H1 (cell line): ENCODE data around the gene SPATA13. TPM values are rescaled to one million over a fixed set of nuclear protein-coding genes. Genes with fewer than 3 reads are reported as not detected.

Experiments
- ASH2L ChIP-seq: fragments of 200-600, 300-600 bp; sonication (generic); IDR thresholded peaks from one replicate; pipeline ENCODE4 v1.7.1; 2017; ENCODE audit warnings: low read length
- BACH1 ChIP-seq: IDR thresholded peaks from 2 replicates; pipeline ENCODE4 v1.6.1; 2012; ENCODE audit warnings: low read length, improper control_type of control experiment
- CBX5 ChIP-seq: fragments of 300-800, 300-1000 bp; sonication (generic); IDR thresholded peaks from 2 replicates; pipeline ENCODE4 v1.7.1; 2016; ENCODE audit warnings: antibody characterized with exemption, low read length, low read depth
- CEBPB ChIP-seq: IDR thresholded peaks from 2 replicates; pipeline ENCODE4 v1.6.1; 2012; ENCODE audit warnings: low read depth, low read length
- EP300 ChIP-seq, 2 experiments: IDR thresholded peaks; 1 replicate in 1 of 2; 2 replicates in 1 of 2; pipeline ENCODE4 v1.6.1; 2011 to 2012; ENCODE audit warnings: low read depth in 2 of 2, low read length in 2 of 2, mild to moderate bottlenecking in 2 of 2, borderline replicate concordance in 1 of 2, inconsistent platforms in 1 of 2, moderate library complexity in 1 of 2
- MAX ChIP-seq: IDR thresholded peaks from 2 replicates; pipeline ENCODE4 v1.6.1; 2012; ENCODE audit warnings: inconsistent platforms
- NRF1 ChIP-seq: IDR thresholded peaks from 2 replicates; pipeline ENCODE4 v1.6.1; 2011; ENCODE audit warnings: mild to moderate bottlenecking, low read depth, low read length, improper control_type of control experiment
- SRF ChIP-seq: IDR thresholded peaks from 2 replicates; pipeline ENCODE4 v1.6.1; 2011; ENCODE audit warnings: mild to moderate bottlenecking, low read depth, low read length, moderate library complexity
- TAF1 ChIP-seq: IDR thresholded peaks from 2 replicates; pipeline ENCODE4 v1.6.1; 2011; ENCODE audit warnings: mild to moderate bottlenecking, low read depth, low read length
- polyA plus RNA-seq, 7 experiments: library from polyadenylated mRNA; depleted of rRNA in 3 of 7; stranded (reverse) in 5 of 7; unstranded in 2 of 7; fragments of >200 nt in 5 of 7; fragments of 200-250 nt in 2 of 7; gene quantifications; 1 replicate in 5 of 7; 2 replicates in 1 of 7; 4 replicates in 1 of 7; pipeline versions ENCODE4 v1.2.1 to v1.2.3, GENCODE V29; 2011 to 2013; ENCODE audit warnings: missing spikeins in 2 of 7, mixed read lengths in 2 of 7
- total RNA-seq: library from RNA; stranded (reverse); fragmentation: NEBNext Ultra II Directional; extraction: Animal tissue kit (Norgen Biotek cat#: 25700); gene quantifications from 2 replicates; pipeline ENCODE4 v1.2.1, GENCODE V29; 2021

The SPATA13 gene
- total and polyA plus RNA-seq, 2 of the 8 experiments (the other 6 are each of a cell fraction or from before 2014, with no cell fraction given), result 12.6 to 30.9 TPM

GRCh38 chr13:24152292-24153214, 8.0 kb upstream of the SPATA13 start (continued):
- TF ChIP-seq CBX5, result no peak
- TF ChIP-seq MAX, result no peak
- no peak for TF ChIP-seq CEBPB
- no peak for TF ChIP-seq SRF
- no peak for TF ChIP-seq ASH2L
- TF ChIP-seq EP300 (IDR thresholded peaks at IDR 0.05; ENCODE audit: borderline replicate concordance in 1 of 2, low read depth in 2 of 2, low read length in 2 of 2), result no peak
- TF ChIP-seq BACH1, result no peak
- TF ChIP-seq NRF1, result no peak
- no peak for TF ChIP-seq TAF1
